GM23338 (cell line): ENCODE results near the gene SLC41A3. TPM values are rescaled to one million over a fixed set of nuclear protein-coding genes. Genes with fewer than 3 reads are reported as not detected.

Source experiments
- ATAC-seq: fragments of 200-7000 bp; cut with Tn5 transposase; 3 replicates; pipeline ENCODE4 v1.9.1; 2020
- DNase-seq: peaks from one replicate; pipeline ENCODE4 v3.0.0-alpha.2; 2015; ENCODE audit warnings: low spot score
- H2AFZ ChIP-seq: fragments of 200-600 bp; sonication (generic); 2 replicates; pipeline ENCODE4 v1.8.0; 2016; ENCODE audit warnings: antibody characterized with exemption, mild to moderate bottlenecking, moderate library complexity
- H3F3A ChIP-seq: fragments of 200-600 bp; sonication (generic); replicated peaks from 2 replicates; pipeline ENCODE4 v1.8.0; 2017; ENCODE audit warnings: antibody characterized with exemption, mixed run types, low read depth
- H3K27ac ChIP-seq: fragments of 200-600 bp; sonication (generic); 2 replicates; pipeline ENCODE4 v1.6.1; 2016; ENCODE audit warnings: low read depth
- H3K27me3 ChIP-seq: fragments of 200-600 bp; sonication (generic); 2 replicates; pipeline ENCODE4 v1.8.0; 2016; ENCODE audit warnings: mild to moderate bottlenecking, mixed run types, moderate library complexity; ENCODE audit not compliant: insufficient read depth
- H3K36me3 ChIP-seq: fragments of 200-600 bp; sonication (generic); 2 replicates; pipeline ENCODE4 v1.8.0; 2016; ENCODE audit warnings: mild to moderate bottlenecking; ENCODE audit not compliant: insufficient read depth
- H3K4me1 ChIP-seq: fragments of 200-600 bp; sonication (generic); 2 replicates; pipeline ENCODE4 v1.8.0; 2016; ENCODE audit warnings: mild to moderate bottlenecking, moderate library complexity; ENCODE audit not compliant: insufficient read depth
- H3K4me2 ChIP-seq: fragments of 200-600 bp; sonication (generic); 2 replicates; pipeline ENCODE4 v1.7.1; 2017; ENCODE audit warnings: mixed run types
- H3K4me3 ChIP-seq: fragments of 200-600 bp; sonication (generic); 2 replicates; pipeline ENCODE4 v1.6.1; 2016; ENCODE audit warnings: mixed run types
- H3K79me2 ChIP-seq: fragments of 200-600 bp; sonication (generic); replicated peaks from 2 replicates; pipeline ENCODE4 v1.8.0; 2017; ENCODE audit warnings: mild to moderate bottlenecking; ENCODE audit not compliant: insufficient read depth
- H3K9me2 ChIP-seq: fragments of 200-600 bp; sonication (generic); 2 replicates; pipeline ENCODE4 v1.8.0; 2017; ENCODE audit not compliant: insufficient read depth
- H4K20me1 ChIP-seq: fragments of 200-600 bp; sonication (generic); replicated peaks from 2 replicates; pipeline ENCODE4 v1.8.0; 2017; ENCODE audit warnings: mild to moderate bottlenecking; ENCODE audit not compliant: insufficient read depth
- H3K27ac Mint-ChIP-seq: 2 replicates; pipeline ENCODE4 v1.8.0; 2020; ENCODE audit warnings: inconsistent platforms, mild to moderate bottlenecking, moderate library complexity, mixed read lengths
- H3K27me3 Mint-ChIP-seq: 3 replicates; pipeline ENCODE4 v1.8.0; 2022; ENCODE audit warnings: low read depth, mild to moderate bottlenecking, moderate library complexity, mixed read lengths, inconsistent platforms; ENCODE audit not compliant: insufficient read depth, poor library complexity
- H3K36me3 Mint-ChIP-seq: 3 replicates; pipeline ENCODE4 v1.8.0; 2021; ENCODE audit warnings: low read depth, mild to moderate bottlenecking, inconsistent platforms, moderate library complexity, mixed read lengths
- H3K4me1 Mint-ChIP-seq: 3 replicates; pipeline ENCODE4 v1.8.0; 2020; ENCODE audit warnings: mild to moderate bottlenecking, inconsistent platforms, mixed read lengths
- H3K4me3 Mint-ChIP-seq: 3 replicates; pipeline ENCODE4 v1.8.0; 2021; ENCODE audit warnings: moderate library complexity, mild to moderate bottlenecking, inconsistent platforms, mixed read lengths
- H3K9me3 Mint-ChIP-seq: 3 replicates; pipeline ENCODE4 v1.8.0; 2020; ENCODE audit warnings: moderate library complexity, mild to moderate bottlenecking, inconsistent platforms, mixed read lengths
- CREB1 ChIP-seq: fragments of 250-450 bp; sonication (Bioruptor Pico); IDR thresholded peaks from 2 replicates; pipeline ENCODE4 v1.5.0; 2020; ENCODE audit warnings: low read depth, mild to moderate bottlenecking, moderate library complexity
- CTCF ChIP-seq, 2 experiments: fragments of 200-600 bp in 1 of 2; sonication (generic) in 1 of 2; conservative IDR thresholded peaks; 2 replicates each; pipeline versions ENCODE4 v1.5.1 to v1.6.1; 2016 to 2017; ENCODE audit warnings: antibody characterized with exemption in 2 of 2, low read depth in 2 of 2, mild to moderate bottlenecking in 2 of 2, moderate library complexity in 1 of 2
- ETS1 ChIP-seq: IDR thresholded peaks from 2 replicates; pipeline ENCODE4 v1.6.1; 2016; ENCODE audit warnings: antibody characterized with exemption
- EZH2 ChIP-seq: fragments of 200-600 bp; sonication (generic); IDR thresholded peaks from one replicate; pipeline ENCODE4 v1.8.0; 2017; ENCODE audit warnings: antibody characterized with exemption, mild to moderate bottlenecking, low read depth; ENCODE audit not compliant: unreplicated experiment
- EZH2phosphoT487 ChIP-seq: fragments of 200-600 bp; sonication (generic); IDR thresholded peaks from one replicate; pipeline ENCODE4 v1.8.1; 2018; ENCODE audit warnings: antibody characterized with exemption; ENCODE audit not compliant: unreplicated experiment
- JUNB ChIP-seq: IDR thresholded peaks from one replicate; pipeline ENCODE4 v1.6.1; 2016; ENCODE audit warnings: antibody characterized with exemption; ENCODE audit not compliant: unreplicated experiment
- NANOG ChIP-seq: IDR thresholded peaks from 2 replicates; pipeline ENCODE4 v1.6.1; 2016; ENCODE audit warnings: antibody characterized with exemption, borderline replicate concordance
- POLR2AphosphoS5 ChIP-seq: IDR thresholded peaks from 2 replicates; pipeline ENCODE4 v1.6.1; 2016; ENCODE audit warnings: antibody characterized with exemption, low read depth
- REST ChIP-seq: IDR thresholded peaks from one replicate; pipeline ENCODE4 v1.6.1; 2018; ENCODE audit warnings: antibody characterized with exemption; ENCODE audit not compliant: unreplicated experiment
- STAT1 ChIP-seq: IDR thresholded peaks from one replicate; pipeline ENCODE4 v1.6.1; 2016; ENCODE audit warnings: antibody characterized with exemption; ENCODE audit not compliant: unreplicated experiment
- ZNF114 ChIP-seq: fragments of 250-450 bp; sonication (Bioruptor Pico); IDR thresholded peaks from 2 replicates; pipeline ENCODE4 v1.5.0; 2020; ENCODE audit warnings: mild to moderate bottlenecking, moderate library complexity
- ZNF331 ChIP-seq: fragments of 250-450 bp; sonication (Bioruptor Pico); IDR thresholded peaks from 2 replicates; pipeline ENCODE4 v1.5.0; 2020; ENCODE audit warnings: low read depth, mild to moderate bottlenecking, moderate library complexity
- polyA plus RNA-seq: library from polyadenylated mRNA; unstranded; fragments of >200 nt; fragmentation: Nextera tagmentation; extraction: Ambion mirVana; gene quantifications from 2 replicates; pipeline ENCODE4 v1.2.1, GENCODE V29; 2016
- total RNA-seq: library from RNA; depleted of rRNA; stranded (reverse); fragments of >200 nt; shearing (Covaris generic); gene quantifications from 2 replicates; pipeline ENCODE4 v1.2.3, GENCODE V29; 2014
- TF ChIP-seq, protein P1 (sequence below): fragments of 250-450 bp; sonication (Bioruptor Pico); IDR thresholded peaks from 2 replicates; pipeline ENCODE4 v1.5.0; 2020; ENCODE audit warnings: mild to moderate bottlenecking, moderate library complexity

SLC41A3 gene
- total and polyA plus RNA-seq, 2 experiments from 2014 or later = 12.1 to 29.8 TPM

GRCh38 chr3:126063358-126063965 lies 20.5 kb downstream of the SLC41A3 start:
- Histone ChIP-seq H3K79me2 (no peaks in the 10 kb centered on the region), H4K20me1 (no peaks in the 10 kb centered on the region), H3F3A (no peaks in the 10 kb centered on the region), H3K4me3 (no peak overlapping the region), H3K4me2 (no peak overlapping the region), H3K36me3 (no peaks in the 10 kb centered on the region), H2AFZ (no peak overlapping the region), H3K9me2 (no peaks in the 10 kb centered on the region), H3K27me3 (no peaks in the 10 kb centered on the region), H3K4me1 (no peaks in the 10 kb centered on the region), H3K27ac (no peak overlapping the region)
- DNase-seq (no peak), ATAC-seq (no peak)
- Mint-ChIP-seq H3K9me3 (no peaks in the 10 kb centered on the region), H3K4me3 (no peak overlapping the region), H3K36me3 (peaks cover 5% of the 10 kb centered on the region; the same call in 2 of the 3 replicates), H3K4me1 (peaks cover 10% of the 10 kb centered on the region), H3K27me3 (peaks cover 3% of the 10 kb centered on the region), H3K27ac (no peak overlapping the region)
- TF ChIP-seq ETS1 = no peak
- TF ChIP-seq ZNF331 (CRISPR knock-in tag) = no peak
- no peak for TF ChIP-seq ZNF114 (CRISPR knock-in tag)
- no peak for TF ChIP-seq CREB1 (CRISPR knock-in tag)
- TF ChIP-seq, protein P1, sequence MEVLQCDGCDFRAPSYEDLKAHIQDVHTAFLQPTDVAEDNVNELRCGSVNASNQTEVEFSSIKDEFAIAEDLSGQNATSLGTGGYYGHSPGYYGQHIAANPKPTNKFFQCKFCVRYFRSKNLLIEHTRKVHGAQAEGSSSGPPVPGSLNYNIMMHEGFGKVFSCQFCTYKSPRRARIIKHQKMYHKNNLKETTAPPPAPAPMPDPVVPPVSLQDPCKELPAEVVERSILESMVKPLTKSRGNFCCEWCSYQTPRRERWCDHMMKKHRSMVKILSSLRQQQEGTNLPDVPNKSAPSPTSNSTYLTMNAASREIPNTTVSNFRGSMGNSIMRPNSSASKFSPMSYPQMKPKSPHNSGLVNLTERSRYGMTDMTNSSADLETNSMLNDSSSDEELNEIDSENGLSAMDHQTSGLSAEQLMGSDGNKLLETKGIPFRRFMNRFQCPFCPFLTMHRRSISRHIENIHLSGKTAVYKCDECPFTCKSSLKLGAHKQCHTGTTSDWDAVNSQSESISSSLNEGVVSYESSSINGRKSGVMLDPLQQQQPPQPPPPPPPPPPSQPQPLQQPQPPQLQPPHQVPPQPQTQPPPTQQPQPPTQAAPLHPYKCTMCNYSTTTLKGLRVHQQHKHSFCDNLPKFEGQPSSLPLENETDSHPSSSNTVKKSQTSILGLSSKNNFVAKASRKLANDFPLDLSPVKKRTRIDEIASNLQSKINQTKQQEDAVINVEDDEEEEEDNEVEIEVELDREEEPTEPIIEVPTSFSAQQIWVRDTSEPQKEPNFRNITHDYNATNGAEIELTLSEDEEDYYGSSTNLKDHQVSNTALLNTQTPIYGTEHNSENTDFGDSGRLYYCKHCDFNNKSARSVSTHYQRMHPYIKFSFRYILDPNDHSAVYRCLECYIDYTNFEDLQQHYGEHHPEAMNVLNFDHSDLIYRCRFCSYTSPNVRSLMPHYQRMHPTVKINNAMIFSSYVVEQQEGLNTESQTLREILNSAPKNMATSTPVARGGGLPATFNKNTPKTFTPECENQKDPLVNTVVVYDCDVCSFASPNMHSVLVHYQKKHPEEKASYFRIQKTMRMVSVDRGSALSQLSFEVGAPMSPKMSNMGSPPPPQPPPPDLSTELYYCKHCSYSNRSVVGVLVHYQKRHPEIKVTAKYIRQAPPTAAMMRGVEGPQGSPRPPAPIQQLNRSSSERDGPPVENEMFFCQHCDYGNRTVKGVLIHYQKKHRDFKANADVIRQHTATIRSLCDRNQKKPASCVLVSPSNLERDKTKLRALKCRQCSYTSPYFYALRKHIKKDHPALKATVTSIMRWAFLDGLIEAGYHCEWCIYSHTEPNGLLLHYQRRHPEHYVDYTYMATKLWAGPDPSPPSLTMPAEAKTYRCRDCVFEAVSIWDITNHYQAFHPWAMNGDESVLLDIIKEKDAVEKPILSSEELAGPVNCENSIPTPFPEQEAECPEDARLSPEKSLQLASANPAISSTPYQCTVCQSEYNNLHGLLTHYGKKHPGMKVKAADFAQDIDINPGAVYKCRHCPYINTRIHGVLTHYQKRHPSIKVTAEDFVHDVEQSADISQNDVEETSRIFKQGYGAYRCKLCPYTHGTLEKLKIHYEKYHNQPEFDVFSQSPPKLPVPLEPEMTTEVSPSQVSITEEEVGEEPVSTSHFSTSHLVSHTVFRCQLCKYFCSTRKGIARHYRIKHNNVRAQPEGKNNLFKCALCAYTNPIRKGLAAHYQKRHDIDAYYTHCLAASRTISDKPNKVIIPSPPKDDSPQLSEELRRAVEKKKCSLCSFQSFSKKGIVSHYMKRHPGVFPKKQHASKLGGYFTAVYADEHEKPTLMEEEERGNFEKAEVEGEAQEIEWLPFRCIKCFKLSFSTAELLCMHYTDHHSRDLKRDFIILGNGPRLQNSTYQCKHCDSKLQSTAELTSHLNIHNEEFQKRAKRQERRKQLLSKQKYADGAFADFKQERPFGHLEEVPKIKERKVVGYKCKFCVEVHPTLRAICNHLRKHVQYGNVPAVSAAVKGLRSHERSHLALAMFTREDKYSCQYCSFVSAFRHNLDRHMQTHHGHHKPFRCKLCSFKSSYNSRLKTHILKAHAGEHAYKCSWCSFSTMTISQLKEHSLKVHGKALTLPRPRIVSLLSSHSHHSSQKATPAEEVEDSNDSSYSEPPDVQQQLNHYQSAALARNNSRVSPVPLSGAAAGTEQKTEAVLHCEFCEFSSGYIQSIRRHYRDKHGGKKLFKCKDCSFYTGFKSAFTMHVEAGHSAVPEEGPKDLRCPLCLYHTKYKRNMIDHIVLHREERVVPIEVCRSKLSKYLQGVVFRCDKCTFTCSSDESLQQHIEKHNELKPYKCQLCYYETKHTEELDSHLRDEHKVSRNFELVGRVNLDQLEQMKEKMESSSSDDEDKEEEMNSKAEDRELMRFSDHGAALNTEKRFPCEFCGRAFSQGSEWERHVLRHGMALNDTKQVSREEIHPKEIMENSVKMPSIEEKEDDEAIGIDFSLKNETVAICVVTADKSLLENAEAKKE = no peak
- TF ChIP-seq CTCF (conservative IDR thresholded peaks at IDR 0.05; ENCODE audit: low read depth in 2 of 2) = no peak
- no peak for TF ChIP-seq POLR2AphosphoS5
- TF ChIP-seq EZH2phosphoT487 = no peak
- TF ChIP-seq EZH2 = no peak
- no peak for TF ChIP-seq STAT1
- no peak for TF ChIP-seq REST
- no peak for TF ChIP-seq NANOG
- no peak for TF ChIP-seq JUNB
